WTC11 (cell line): ENCODE measurements around the gene SH2D6. TPM values are rescaled to one million over a fixed set of nuclear protein-coding genes. Genes with fewer than 3 reads are reported as not detected.
A peak's percentile ranks its signal among the peaks of the same experiment; 100 is the strongest.

ENCODE experiments used
- ATAC-seq: fragments of 200-7000 bp; cut with Tn5 transposase; 2 replicates; pipeline ENCODE4 v1.10.0; 2021; ENCODE audit warnings: mild to moderate bottlenecking, moderate library complexity
- CTCF ChIA-PET: fragments of 300-600 bp; sonication (Branson Sonifier 250); formaldehyde crosslinking; loops from one replicate; lab custom pipeline; 2021; ENCODE audit warnings: antibody characterized with exemption; lab: Charles Lee
- POLR2A ChIA-PET: fragments of 350-600 bp; sonication (Branson Sonifier 250); formaldehyde crosslinking; loops from one replicate; lab custom pipeline; 2021; ENCODE audit warnings: antibody characterized with exemption; lab: Charles Lee
- DNase-seq: peaks from one replicate; pipeline ENCODE4 v3.0.0; 2021; ENCODE audit warnings: low spot score
- H3K27ac Mint-ChIP-seq: 2 replicates; pipeline ENCODE4 v1.8.0; 2021; ENCODE audit warnings: mixed read lengths
- H3K27me3 Mint-ChIP-seq: 2 replicates; pipeline ENCODE4 v1.8.0; 2021; ENCODE audit warnings: low read depth, mild to moderate bottlenecking, moderate library complexity, mixed read lengths
- H3K36me3 Mint-ChIP-seq: 2 replicates; pipeline ENCODE4 v1.8.0; 2021; ENCODE audit warnings: mixed read lengths
- H3K4me1 Mint-ChIP-seq: 2 replicates; pipeline ENCODE4 v1.8.0; 2022; ENCODE audit warnings: mixed read lengths
- H3K4me3 Mint-ChIP-seq: 2 replicates; pipeline ENCODE4 v1.8.0; 2021; ENCODE audit warnings: mild to moderate bottlenecking, moderate library complexity, mixed read lengths
- H3K9me3 Mint-ChIP-seq: 2 replicates; pipeline ENCODE4 v1.8.0; 2021; ENCODE audit warnings: mixed read lengths
- ESRRA ChIP-seq: sonication (generic); formaldehyde crosslinking; IDR thresholded peaks from 2 replicates; pipeline ENCODE4 v1.8.1; 2022; ENCODE audit warnings: mild to moderate bottlenecking, missing genetic modification reagents, borderline replicate concordance
- ETV6 ChIP-seq: sonication (generic); formaldehyde crosslinking; IDR thresholded peaks from 2 replicates; pipeline ENCODE4 v1.8.1; 2022; ENCODE audit warnings: mild to moderate bottlenecking, missing genetic modification reagents
- JAZF1 ChIP-seq: fragments of 250-450 bp; sonication (Bioruptor Pico); IDR thresholded peaks from 2 replicates; pipeline ENCODE4 v1.9.0; 2021; ENCODE audit warnings: moderate library complexity, mild to moderate bottlenecking, inconsistent platforms
- MYBL2 ChIP-seq: sonication (generic); formaldehyde crosslinking; IDR thresholded peaks from 2 replicates; pipeline ENCODE4 v1.8.1; 2023; ENCODE audit warnings: mild to moderate bottlenecking, moderate library complexity, missing genetic modification reagents
- RORB ChIP-seq: fragments of 250-450 bp; sonication (Bioruptor Pico); IDR thresholded peaks from 2 replicates; pipeline ENCODE4 v1.9.0; 2021; ENCODE audit warnings: mild to moderate bottlenecking
- ZNF263 ChIP-seq: sonication (generic); formaldehyde crosslinking; IDR thresholded peaks from 2 replicates; pipeline ENCODE4 v1.8.1; 2022; ENCODE audit warnings: low read depth, mild to moderate bottlenecking, moderate library complexity, missing genetic modification reagents
- ZNF396 ChIP-seq: fragments of 250-450 bp; sonication (Bioruptor Pico); IDR thresholded peaks from 2 replicates; pipeline ENCODE4 v1.8.0; 2021; ENCODE audit warnings: mild to moderate bottlenecking, moderate library complexity, borderline replicate concordance
- total RNA-seq: library from RNA; stranded (reverse); gene quantifications from 3 replicates; pipeline ENCODE4 v1.2.3, GENCODE V29; 2021
- TF ChIP-seq, protein P1 (sequence below): sonication (generic); formaldehyde crosslinking; IDR thresholded peaks from 2 replicates; pipeline ENCODE4 v1.8.1; 2022; ENCODE audit warnings: low read depth, mild to moderate bottlenecking, moderate library complexity, missing genetic modification reagents, borderline replicate concordance
- TF ChIP-seq, protein P2 (sequence below): sonication (generic); formaldehyde crosslinking; IDR thresholded peaks from 2 replicates; pipeline ENCODE4 v1.8.1; 2022; ENCODE audit warnings: mild to moderate bottlenecking, moderate library complexity, missing genetic modification reagents
- TF ChIP-seq, protein P3 (sequence below): sonication (generic); formaldehyde crosslinking; IDR thresholded peaks from 2 replicates; pipeline ENCODE4 v1.8.0; 2022; ENCODE audit warnings: missing genetic modification reagents
- TF ChIP-seq, protein P4 (sequence below): sonication (generic); formaldehyde crosslinking; IDR thresholded peaks from 2 replicates; pipeline ENCODE4 v1.8.0; 2022; ENCODE audit warnings: mild to moderate bottlenecking, missing genetic modification reagents
- TF ChIP-seq, protein P5 (sequence below): sonication (generic); formaldehyde crosslinking; IDR thresholded peaks from 2 replicates; pipeline ENCODE4 v1.8.1; 2023; ENCODE audit warnings: mild to moderate bottlenecking, missing genetic modification reagents, borderline replicate concordance
- TF ChIP-seq, protein P6 (sequence below): sonication (generic); formaldehyde crosslinking; IDR thresholded peaks from 2 replicates; pipeline ENCODE4 v1.8.1; 2023; ENCODE audit warnings: mild to moderate bottlenecking, moderate library complexity, missing genetic modification reagents
- TF ChIP-seq, protein P7 (sequence below): fragments of 250-450 bp; sonication (Bioruptor Pico); conservative IDR thresholded peaks from 2 replicates; pipeline ENCODE4 v1.9.0; 2021; ENCODE audit warnings: mild to moderate bottlenecking

The SH2D6 gene
- total RNA-seq, 1 experiment from 2014 or later = 1.2 TPM

DNA sequence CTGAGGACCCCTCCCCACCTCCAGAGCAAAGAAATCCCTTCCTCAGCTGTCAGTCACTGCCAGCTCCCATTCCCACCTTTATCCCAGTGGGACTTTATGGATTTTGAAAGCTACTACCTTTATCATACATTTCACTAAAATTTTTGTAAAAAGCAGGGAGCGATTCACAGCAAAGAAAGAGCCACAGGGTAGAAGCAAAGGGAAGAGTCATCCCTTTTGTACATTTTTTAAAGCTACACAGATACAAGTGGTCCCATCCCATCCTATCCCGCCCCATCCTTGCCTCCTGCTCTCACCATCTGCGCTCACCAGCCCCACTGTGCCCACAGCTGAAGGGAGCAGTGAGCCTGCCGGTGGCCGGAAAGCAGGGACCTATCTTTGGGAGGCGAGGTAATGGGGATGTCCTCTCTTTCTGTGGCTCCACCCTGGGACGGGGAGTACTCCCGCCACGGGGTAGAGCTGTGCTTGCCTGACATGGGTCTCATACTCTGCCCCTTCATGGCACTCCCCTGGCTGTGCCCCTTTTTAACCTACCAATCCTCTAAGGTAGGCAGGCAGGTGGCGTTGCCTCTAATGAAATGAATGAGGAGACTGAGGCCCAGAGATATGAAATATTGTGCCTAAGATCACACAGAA lies 13.2 kb downstream of the SH2D6 start:
- DNase-seq = no peak
- H3K27ac Mint-ChIP-seq = no peak overlapping the region; the same call in 1 of the 2 replicates
- ATAC-seq = no peak
- no peaks in the 10 kb centered on the region for H3K9me3 Mint-ChIP-seq
- no peak for TF ChIP-seq ESRRA (CRISPR knock-in tag)
- TF ChIP-seq ZNF263 = 0 out of 2 replicates have a peak, but pooled peaks have one; percentile 18
- H3K27me3 Mint-ChIP-seq = peaks cover 23% of the 10 kb centered on the region
- H3K36me3 Mint-ChIP-seq = no peaks in the 10 kb centered on the region
- H3K4me1 Mint-ChIP-seq = peaks cover 64% of the 10 kb centered on the region
- ChIA-PET CTCF (interaction anchor here (0.9 to 2.2 kb wide), 4 partner anchors 10 to 120 kb away, joined by 3 to 14 read pairs (median 5); no protein-coding TSS in a partner anchor), POLR2A (interaction anchor here (1.1 to 2.0 kb wide), 6 partner anchors 10 to 120 kb away, joined by 4 to 25 read pairs (median 6); partner anchors contain the start of gene MAT2A)
- peak overlapping the region; percentile 48 for H3K4me3 Mint-ChIP-seq

DNA sequence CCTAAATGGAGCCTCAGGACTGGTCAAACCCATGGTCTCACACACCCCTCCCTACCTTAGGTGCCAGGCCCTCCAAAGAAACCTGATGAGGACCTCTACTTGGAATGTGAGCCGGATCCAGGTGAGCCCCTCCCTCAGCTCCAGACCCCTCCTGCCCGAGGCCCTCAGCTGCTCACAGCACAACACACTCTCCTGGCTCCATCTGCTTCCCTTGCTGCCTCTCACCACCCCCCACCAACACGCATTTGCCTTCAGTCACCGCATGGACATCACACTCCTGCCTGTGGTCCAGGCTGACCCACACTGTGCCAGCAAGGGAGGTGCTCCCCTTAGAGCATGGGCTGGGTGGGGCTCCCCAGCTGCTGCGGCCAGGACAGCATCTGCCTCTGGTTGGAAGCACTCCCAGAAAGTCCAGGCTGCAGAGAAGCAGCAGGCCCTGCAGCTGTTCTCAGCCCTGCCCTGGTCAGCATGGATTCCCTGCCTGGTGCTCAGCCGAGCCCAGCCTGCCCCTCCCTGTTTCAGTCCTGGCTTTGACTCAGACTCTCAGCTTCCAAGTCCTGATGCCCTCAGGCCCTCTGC lies 15.1 kb downstream of the SH2D6 start:
- peak; percentile 4 for ATAC-seq
- Mint-ChIP-seq H3K4me3 (no peak overlapping the region), H3K27me3 (peaks cover 10% of the 10 kb centered on the region), H3K4me1 (peaks cover 68% of the 10 kb centered on the region)
- TF ChIP-seq RORB (CRISPR knock-in tag) (no peak), ZNF396 (CRISPR knock-in tag) (no peak), MYBL2 (CRISPR knock-in tag) (no peak)
- TF ChIP-seq, protein P1, sequence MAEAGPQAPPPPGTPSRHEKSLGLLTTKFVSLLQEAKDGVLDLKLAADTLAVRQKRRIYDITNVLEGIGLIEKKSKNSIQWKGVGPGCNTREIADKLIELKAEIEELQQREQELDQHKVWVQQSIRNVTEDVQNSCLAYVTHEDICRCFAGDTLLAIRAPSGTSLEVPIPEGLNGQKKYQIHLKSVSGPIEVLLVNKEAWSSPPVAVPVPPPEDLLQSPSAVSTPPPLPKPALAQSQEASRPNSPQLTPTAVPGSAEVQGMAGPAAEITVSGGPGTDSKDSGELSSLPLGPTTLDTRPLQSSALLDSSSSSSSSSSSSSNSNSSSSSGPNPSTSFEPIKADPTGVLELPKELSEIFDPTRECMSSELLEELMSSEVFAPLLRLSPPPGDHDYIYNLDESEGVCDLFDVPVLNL (CRISPR knock-in tag) = no peak
- TF ChIP-seq, protein P2, sequence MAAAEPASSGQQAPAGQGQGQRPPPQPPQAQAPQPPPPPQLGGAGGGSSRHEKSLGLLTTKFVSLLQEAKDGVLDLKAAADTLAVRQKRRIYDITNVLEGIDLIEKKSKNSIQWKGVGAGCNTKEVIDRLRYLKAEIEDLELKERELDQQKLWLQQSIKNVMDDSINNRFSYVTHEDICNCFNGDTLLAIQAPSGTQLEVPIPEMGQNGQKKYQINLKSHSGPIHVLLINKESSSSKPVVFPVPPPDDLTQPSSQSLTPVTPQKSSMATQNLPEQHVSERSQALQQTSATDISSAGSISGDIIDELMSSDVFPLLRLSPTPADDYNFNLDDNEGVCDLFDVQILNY = no peak
- TF ChIP-seq, protein P3, sequence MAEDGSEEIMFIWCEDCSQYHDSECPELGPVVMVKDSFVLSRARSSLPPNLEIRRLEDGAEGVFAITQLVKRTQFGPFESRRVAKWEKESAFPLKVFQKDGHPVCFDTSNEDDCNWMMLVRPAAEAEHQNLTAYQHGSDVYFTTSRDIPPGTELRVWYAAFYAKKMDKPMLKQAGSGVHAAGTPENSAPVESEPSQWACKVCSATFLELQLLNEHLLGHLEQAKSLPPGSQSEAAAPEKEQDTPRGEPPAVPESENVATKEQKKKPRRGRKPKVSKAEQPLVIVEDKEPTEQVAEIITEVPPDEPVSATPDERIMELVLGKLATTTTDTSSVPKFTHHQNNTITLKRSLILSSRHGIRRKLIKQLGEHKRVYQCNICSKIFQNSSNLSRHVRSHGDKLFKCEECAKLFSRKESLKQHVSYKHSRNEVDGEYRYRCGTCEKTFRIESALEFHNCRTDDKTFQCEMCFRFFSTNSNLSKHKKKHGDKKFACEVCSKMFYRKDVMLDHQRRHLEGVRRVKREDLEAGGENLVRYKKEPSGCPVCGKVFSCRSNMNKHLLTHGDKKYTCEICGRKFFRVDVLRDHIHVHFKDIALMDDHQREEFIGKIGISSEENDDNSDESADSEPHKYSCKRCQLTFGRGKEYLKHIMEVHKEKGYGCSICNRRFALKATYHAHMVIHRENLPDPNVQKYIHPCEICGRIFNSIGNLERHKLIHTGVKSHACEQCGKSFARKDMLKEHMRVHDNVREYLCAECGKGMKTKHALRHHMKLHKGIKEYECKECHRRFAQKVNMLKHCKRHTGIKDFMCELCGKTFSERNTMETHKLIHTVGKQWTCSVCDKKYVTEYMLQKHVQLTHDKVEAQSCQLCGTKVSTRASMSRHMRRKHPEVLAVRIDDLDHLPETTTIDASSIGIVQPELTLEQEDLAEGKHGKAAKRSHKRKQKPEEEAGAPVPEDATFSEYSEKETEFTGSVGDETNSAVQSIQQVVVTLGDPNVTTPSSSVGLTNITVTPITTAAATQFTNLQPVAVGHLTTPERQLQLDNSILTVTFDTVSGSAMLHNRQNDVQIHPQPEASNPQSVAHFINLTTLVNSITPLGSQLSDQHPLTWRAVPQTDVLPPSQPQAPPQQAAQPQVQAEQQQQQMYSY = 0 out of 2 replicates have a peak, but pooled peaks have one; percentile 21
- TF ChIP-seq, all 79 proteins: peak for 1
- POLR2A ChIA-PET = interaction anchor here (0.6 to 6.1 kb wide), 3 partner anchors 52 to 140 kb away, joined by 3 to 54 read pairs (median 5); partner anchors contain the start of gene MAT2A
- no peaks in the 10 kb centered on the region for H3K36me3 Mint-ChIP-seq
- H3K9me3 Mint-ChIP-seq = no peaks in the 10 kb centered on the region
- DNase-seq = no peak
- CTCF ChIA-PET = interaction anchor here (0.8 kb wide), 1 partner anchor 22 kb away, joined by 3 read pairs; no protein-coding TSS in a partner anchor
- no peak overlapping the region; the same call in 1 of the 2 replicates for H3K27ac Mint-ChIP-seq

DNA sequence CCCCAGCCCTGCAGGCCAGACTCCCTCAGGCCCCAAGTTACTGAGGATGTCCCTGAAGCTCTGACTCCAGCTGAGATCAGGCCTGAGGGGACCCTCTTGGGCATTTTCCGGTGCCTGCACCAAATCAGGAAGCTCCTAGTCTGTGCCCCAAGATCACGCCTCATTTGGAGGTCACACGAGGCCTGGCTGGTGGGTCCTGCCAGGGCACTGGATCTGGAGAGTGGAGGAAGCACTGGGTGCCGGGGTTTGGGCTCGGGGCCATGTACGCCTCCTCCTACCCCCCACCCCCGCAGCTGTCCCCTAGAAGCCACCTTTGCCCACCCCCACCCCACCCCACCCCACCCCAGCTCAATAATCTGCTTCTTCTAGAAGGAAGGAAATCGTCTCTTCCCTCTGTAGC lies 16.2 kb downstream of the SH2D6 start:
- no peak overlapping the region for H3K4me3 Mint-ChIP-seq
- POLR2A ChIA-PET = interaction anchor here (0.7 to 6.1 kb wide), 2 partner anchors 104 to 108 kb away, joined by 4 to 54 read pairs; partner anchors contain the start of gene MAT2A
- H3K27ac Mint-ChIP-seq = no peak overlapping the region
- H3K27me3 Mint-ChIP-seq = peaks cover 15% of the 10 kb centered on the region
- ATAC-seq = no peak
- H3K9me3 Mint-ChIP-seq = no peaks in the 10 kb centered on the region
- H3K4me1 Mint-ChIP-seq = peaks cover 61% of the 10 kb centered on the region
- DNase-seq = no peak
- no peaks in the 10 kb centered on the region for H3K36me3 Mint-ChIP-seq
- CTCF ChIA-PET = interaction anchor here (0.8 to 5.3 kb wide), 2 partner anchors 15 to 90 kb away, joined by 3 to 45 read pairs; partner anchors contain the start of gene SH2D6
- TF ChIP-seq, protein P4, sequence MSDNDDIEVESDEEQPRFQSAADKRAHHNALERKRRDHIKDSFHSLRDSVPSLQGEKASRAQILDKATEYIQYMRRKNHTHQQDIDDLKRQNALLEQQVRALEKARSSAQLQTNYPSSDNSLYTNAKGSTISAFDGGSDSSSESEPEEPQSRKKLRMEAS = no peak
- TF ChIP-seq, protein P5, sequence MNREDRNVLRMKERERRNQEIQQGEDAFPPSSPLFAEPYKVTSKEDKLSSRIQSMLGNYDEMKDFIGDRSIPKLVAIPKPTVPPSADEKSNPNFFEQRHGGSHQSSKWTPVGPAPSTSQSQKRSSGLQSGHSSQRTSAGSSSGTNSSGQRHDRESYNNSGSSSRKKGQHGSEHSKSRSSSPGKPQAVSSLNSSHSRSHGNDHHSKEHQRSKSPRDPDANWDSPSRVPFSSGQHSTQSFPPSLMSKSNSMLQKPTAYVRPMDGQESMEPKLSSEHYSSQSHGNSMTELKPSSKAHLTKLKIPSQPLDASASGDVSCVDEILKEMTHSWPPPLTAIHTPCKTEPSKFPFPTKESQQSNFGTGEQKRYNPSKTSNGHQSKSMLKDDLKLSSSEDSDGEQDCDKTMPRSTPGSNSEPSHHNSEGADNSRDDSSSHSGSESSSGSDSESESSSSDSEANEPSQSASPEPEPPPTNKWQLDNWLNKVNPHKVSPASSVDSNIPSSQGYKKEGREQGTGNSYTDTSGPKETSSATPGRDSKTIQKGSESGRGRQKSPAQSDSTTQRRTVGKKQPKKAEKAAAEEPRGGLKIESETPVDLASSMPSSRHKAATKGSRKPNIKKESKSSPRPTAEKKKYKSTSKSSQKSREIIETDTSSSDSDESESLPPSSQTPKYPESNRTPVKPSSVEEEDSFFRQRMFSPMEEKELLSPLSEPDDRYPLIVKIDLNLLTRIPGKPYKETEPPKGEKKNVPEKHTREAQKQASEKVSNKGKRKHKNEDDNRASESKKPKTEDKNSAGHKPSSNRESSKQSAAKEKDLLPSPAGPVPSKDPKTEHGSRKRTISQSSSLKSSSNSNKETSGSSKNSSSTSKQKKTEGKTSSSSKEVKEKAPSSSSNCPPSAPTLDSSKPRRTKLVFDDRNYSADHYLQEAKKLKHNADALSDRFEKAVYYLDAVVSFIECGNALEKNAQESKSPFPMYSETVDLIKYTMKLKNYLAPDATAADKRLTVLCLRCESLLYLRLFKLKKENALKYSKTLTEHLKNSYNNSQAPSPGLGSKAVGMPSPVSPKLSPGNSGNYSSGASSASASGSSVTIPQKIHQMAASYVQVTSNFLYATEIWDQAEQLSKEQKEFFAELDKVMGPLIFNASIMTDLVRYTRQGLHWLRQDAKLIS (CRISPR knock-in tag) = no peak
- TF ChIP-seq JAZF1 (CRISPR knock-in tag) (no peak), ETV6 (no peak)
- TF ChIP-seq, protein P6, sequence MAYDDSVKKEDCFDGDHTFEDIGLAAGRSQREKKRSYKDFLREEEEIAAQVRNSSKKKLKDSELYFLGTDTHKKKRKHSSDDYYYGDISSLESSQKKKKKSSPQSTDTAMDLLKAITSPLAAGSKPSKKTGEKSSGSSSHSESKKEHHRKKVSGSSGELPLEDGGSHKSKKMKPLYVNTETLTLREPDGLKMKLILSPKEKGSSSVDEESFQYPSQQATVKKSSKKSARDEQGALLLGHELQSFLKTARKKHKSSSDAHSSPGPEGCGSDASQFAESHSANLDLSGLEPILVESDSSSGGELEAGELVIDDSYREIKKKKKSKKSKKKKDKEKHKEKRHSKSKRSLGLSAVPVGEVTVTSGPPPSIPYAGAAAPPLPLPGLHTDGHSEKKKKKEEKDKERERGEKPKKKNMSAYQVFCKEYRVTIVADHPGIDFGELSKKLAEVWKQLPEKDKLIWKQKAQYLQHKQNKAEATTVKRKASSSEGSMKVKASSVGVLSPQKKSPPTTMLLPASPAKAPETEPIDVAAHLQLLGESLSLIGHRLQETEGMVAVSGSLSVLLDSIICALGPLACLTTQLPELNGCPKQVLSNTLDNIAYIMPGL = no peak
- TF ChIP-seq, protein P7, sequence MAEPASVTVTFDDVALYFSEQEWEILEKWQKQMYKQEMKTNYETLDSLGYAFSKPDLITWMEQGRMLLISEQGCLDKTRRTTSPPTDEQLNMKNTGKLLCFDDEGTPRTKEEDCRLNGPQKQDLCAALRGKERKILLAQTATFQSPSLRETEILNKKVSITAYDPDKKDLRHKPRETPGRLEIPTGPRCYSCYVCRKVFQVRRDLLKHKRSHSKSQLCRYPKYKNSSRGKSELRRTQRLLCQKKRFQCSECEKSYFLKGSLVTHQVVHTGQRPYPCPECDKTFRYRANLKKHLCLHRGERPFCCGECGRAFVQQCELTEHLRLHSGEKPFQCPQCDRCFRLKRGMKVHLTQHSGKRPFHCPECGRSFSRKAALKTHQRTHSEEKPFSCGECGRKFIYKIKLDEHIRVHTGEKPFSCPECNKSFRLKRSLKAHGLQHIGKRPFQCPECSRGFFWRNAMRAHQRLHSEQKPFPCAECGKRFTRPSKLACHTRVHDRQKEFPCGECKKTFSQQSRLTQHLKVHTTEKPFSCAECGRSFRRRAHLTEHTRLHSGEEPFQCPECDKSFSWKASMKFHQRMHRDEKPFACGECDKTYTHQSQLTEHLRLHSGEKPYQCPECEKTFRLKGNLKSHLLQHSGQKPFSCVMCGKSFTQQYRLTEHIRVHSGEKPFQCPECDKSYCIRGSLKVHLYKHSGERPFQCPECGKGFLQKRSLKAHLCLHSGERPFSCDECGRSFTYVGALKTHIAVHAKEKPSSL (CRISPR knock-in tag) = no peak
